NCI-H146 (cell line): Measurements from ENCODE around the gene MAGEB4.

ENCODE experiments used
- DNase-seq: peaks from one replicate; lab custom pipeline; 2025; lab: John Stamatoyannopoulos, UW

MAGEB4 gene

DNA sequence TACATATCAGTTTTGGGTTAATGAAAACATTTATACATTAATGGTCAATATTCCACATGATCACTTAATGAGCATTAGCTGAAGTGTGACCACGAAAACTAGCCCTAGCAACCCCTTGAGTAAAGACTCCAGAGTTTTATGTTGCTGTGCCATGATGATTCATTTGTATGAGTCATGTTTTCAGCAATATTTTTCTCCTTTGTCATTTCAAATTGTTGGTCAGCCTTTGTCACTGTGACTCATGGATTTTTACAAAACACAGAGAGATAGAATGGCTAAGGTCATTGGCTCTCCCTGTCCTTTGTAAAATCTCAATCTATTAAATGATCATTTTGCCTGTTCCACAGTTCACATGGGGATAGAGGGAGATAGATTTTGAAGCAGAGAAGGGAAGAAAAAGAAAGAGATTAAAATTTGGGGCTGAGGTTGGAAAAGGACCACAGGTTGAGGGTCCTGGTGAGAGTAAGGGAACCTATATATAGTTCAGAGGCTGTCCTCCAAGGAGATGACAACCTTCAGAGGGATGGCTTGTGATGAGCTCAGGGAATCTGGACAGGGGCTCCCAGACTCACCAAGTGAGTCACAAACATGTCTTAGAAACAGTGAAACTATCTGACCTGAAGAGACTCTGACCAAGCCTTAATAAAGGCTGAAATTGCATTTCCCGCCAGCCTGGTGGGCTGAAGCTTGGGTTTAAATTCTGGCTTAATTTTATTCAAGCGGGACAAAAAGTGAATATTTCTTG lies 41.8 kb downstream of the MAGEB4 start:
- no peak for DNase-seq
